ENCODE data around the gene ARHGEF19. TPM values are rescaled to one million over a fixed set of nuclear protein-coding genes. Genes with fewer than 3 reads are reported as not detected.

The ARHGEF19 gene
- total and polyA plus RNA-seq, 9 of the 15 experiments (the other 6 are each of a cell fraction or from before 2014, with no cell fraction given) = 0.73 to 21.0 (median 5.2) TPM

- TF ChIP-seq CTCF (IDR thresholded peaks at IDR 0.05 in 2 of 3, conservative IDR thresholded peaks at IDR 0.05 in 1 of 3; ENCODE audit: insufficient read depth in 2 of 3, low read depth in 1 of 3, low read length in 3 of 3) = peak; percentile 11 to 35 (median 27); a peak in 3 of 6 replicates
- TF ChIP-seq POLR2A (conservative IDR thresholded peaks at IDR 0.05) = no peak
- no peak for TF ChIP-seq NFXL1 (CRISPR knock-in tag; IDR thresholded peaks at IDR 0.05)
Observed at GRCh38 chr1:16219968-16220500, 7.6 kb upstream of the ARHGEF19 start (continued).

DNA sequence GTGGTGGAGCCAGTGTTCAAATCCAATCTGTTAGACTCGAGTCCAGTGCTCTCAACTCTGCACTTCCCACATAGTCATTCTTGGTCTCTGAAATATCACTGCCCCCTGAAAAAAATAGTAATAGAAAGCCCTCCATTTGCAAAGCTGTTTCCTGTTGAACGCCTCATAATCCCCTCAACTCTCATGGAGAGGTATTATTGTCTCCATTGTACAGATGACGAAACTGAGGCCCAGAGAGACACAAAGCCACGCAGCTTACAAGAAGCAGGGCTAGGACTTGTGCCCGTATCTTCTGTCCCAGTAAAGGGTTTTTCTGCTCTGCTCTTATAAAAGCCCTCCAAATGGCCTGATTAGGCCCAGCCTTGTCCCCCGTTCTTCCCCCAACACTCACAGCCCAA, 6.2 kb upstream of the ARHGEF19 start:
- H3K4me1 ChIP-seq (replicated peaks in 1 of 2; ENCODE audit: control insufficient read depth in 2 of 2, insufficient read depth in 2 of 2, low read length in 2 of 2) = peaks cover 15 to 27% of the 10 kb centered on the region in 2 experiments; a peak in 4 of 5 replicates
- TF ChIP-seq KDM5B (IDR thresholded peaks at IDR 0.05; ENCODE audit: insufficient replicate concordance, low read depth, low read length) (no peak), SOX6 (IDR thresholded peaks at IDR 0.05) (no peak), RBM25 (IDR thresholded peaks at IDR 0.05; ENCODE audit: low read depth, low read length, severe bottlenecking) (peak; percentile 83), KDM1A (IDR thresholded peaks at IDR 0.05) (peak; percentile 18 to 19; a peak in 1 of 4 replicates), BCOR (IDR thresholded peaks at IDR 0.05) (peak; percentile 58), NKRF (IDR thresholded peaks at IDR 0.05; ENCODE audit: borderline replicate concordance) (no peak)
- no peaks in the 10 kb centered on the region for H3K27me3 ChIP-seq (ENCODE audit: control insufficient read depth in 2 of 2, insufficient read depth in 2 of 2, low read length in 2 of 2)
- no peak for DNase-seq (ENCODE audit: extremely low read depth in 1 of 4, low spot score in 3 of 4)
- no peak overlapping the region for H2AFZ ChIP-seq (ENCODE audit: low read depth, low read length)
- no peaks in the 10 kb centered on the region for H3K36me3 ChIP-seq (ENCODE audit: control insufficient read depth, insufficient read depth, low read length)
- no peak overlapping the region for H3K4me3 ChIP-seq
- H3K9me1 ChIP-seq (ENCODE audit: control insufficient read depth, insufficient read depth, low read length) = peaks cover 3% of the 10 kb centered on the region
- intact Hi-C loops (cut with micrococcal nuclease) (no loop called here), in situ Hi-C loops (cut with MboI) (no loop called here)
- no peaks in the 10 kb centered on the region for H3K9me3 ChIP-seq (replicated peaks; ENCODE audit: control insufficient read depth, insufficient read depth, low read depth, low read length)
- no TSS peak for BruUV-seq (replicated peaks)
- 47% methylated on average over 6 of the region's 6 CpGs for WGBS (ENCODE audit: insufficient coverage, low coverage, missing lambda C conversion rate)
- ChIA-PET CTCF (ENCODE audit: low intra/inter-chr PET ratio) (no interaction called here), POLR2A (interaction anchor here (1.1 to 3.3 kb wide), 3 partner anchors 10 to 13 kb away, joined by 3 to 21 read pairs (median 8); no protein-coding TSS in a partner anchor)
- FAIRE-seq = no peak
- no peaks in the 10 kb centered on the region for H4K20me1 ChIP-seq (replicated peaks; ENCODE audit: control insufficient read depth, insufficient read depth, low read length)
- peak overlapping the region in 1 of 2 experiments; percentile 65; a peak in 2 of 4 replicates for H3K9ac ChIP-seq (ENCODE audit: insufficient read depth in 1 of 2, low read depth in 2 of 2, low read length in 2 of 2)
- H3K79me2 ChIP-seq (ENCODE audit: control insufficient read depth, insufficient read depth, low read length) = no peaks in the 10 kb centered on the region
- no peak overlapping the region for H3K27ac ChIP-seq (ENCODE audit: extremely low read depth, low read depth, low read length)
- no peak for ATAC-seq
- H3K4me2 ChIP-seq (ENCODE audit: insufficient read depth, low read length) = no peak overlapping the region

All from K562 (cell line).